Muscle of leg (tissue), 11 donors: ENCODE measurements around the gene ACBD6. TPM values are rescaled to one million over a fixed set of nuclear protein-coding genes. Genes with fewer than 3 reads are reported as not detected.
A peak's percentile ranks its signal among the peaks of the same experiment; 100 is the strongest.

Experiments
- DNase-seq: peaks from one replicate; pipeline ENCODE4 v3.0.0; 2013
- H3K27ac ChIP-seq: one replicate; pipeline ENCODE4 v1.5.1; 2013; ENCODE audit warnings: mild to moderate bottlenecking, low read length, control low read depth
- H3K27me3 ChIP-seq: one replicate; pipeline ENCODE4 v1.6.1; 2013; ENCODE audit warnings: low read length; ENCODE audit not compliant: control insufficient read depth, insufficient read depth
- H3K36me3 ChIP-seq: one replicate; pipeline ENCODE4 v1.6.1; 2013; ENCODE audit warnings: low read length; ENCODE audit not compliant: control insufficient read depth, insufficient read depth
- H3K4me1 ChIP-seq: one replicate; pipeline ENCODE4 v1.6.1; 2013; ENCODE audit warnings: low read length; ENCODE audit not compliant: control insufficient read depth, insufficient read depth
- H3K4me3 ChIP-seq: one replicate; pipeline ENCODE4 v1.5.1; 2013; ENCODE audit warnings: low read length, control low read depth
- H3K9me3 ChIP-seq: replicated peaks from 2 replicates; pipeline ENCODE4 v1.6.1; 2013; ENCODE audit warnings: low read depth, low read length; ENCODE audit not compliant: control insufficient read depth
- WGBS: methylation state at CpG from one replicate; pipeline ENCODE4 v1.1.5; 2013; ENCODE audit warnings: missing lambda C conversion rate; ENCODE audit not compliant: insufficient coverage; 5-methylcytosine and 5-hydroxymethylcytosine counted together
- polyA plus RNA-seq, 8 donors: library from polyadenylated mRNA; unstranded; fragments of 120-200 nt; gene quantifications; one replicate each; pipeline versions ENCODE4 v1.2.1 to v1.2.3, GENCODE V29; 2013; ENCODE audit warnings: inconsistent platforms in 1 of 8, low replicate concordance in 1 of 8; ENCODE audit not compliant: insufficient read length in 8 of 8, insufficient read depth in 1 of 8
- total RNA-seq: library from RNA; stranded (reverse); fragments of 120-200 nt; gene quantifications from one replicate; pipeline ENCODE4 v1.2.4, GENCODE V29; 2013

Gene ACBD6
- total and polyA plus RNA-seq, 9 donors, result 43.8 to 53.6 (median 50.0) TPM

DNA sequence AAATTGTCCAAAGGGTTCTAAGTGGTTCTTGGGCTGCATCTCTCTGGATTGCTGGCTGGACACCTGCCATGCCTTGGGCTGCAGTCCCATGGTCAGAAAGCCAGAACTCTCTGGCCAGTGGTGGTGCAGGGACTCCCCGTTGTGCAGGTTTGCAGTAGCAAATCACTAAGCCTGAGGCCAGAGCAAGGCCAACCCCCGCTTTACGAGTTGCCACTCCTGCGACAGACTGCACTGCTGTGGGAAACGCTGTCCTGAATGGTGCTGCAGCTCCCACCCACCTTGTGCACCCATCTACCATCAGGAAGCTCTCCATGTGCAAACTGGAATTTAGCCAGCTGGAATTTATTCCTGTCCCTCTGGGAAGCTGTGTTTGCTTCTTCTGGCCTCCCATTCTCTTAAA, 226.7 kb downstream of the ACBD6 start:
- no peaks in the 10 kb centered on the region for H3K9me3 ChIP-seq
- DNase-seq, result no peak
- WGBS, result 84% methylated on average over 5 of the region's 5 CpGs
- H3K27me3 ChIP-seq, result no peaks in the 10 kb centered on the region
- no peak overlapping the region for H3K27ac ChIP-seq
- H3K36me3 ChIP-seq, result peaks cover 22% of the 10 kb centered on the region
- no peak overlapping the region for H3K4me3 ChIP-seq
- peaks cover 19% of the 10 kb centered on the region for H3K4me1 ChIP-seq

- Histone ChIP-seq H3K4me1 (peaks cover 27% of the 10 kb centered on the region), H3K36me3 (peaks cover 22% of the 10 kb centered on the region), H3K9me3 (no peaks in the 10 kb centered on the region), H3K27ac (no peak overlapping the region), H3K4me3 (no peak overlapping the region), H3K27me3 (peaks cover 2% of the 10 kb centered on the region)
- DNase-seq, result no peak
- WGBS, result 92% methylated on average over 11 of the region's 11 CpGs
Observed at GRCh38 chr1:180274221-180274620, 228.2 kb downstream of the ACBD6 start.

DNA sequence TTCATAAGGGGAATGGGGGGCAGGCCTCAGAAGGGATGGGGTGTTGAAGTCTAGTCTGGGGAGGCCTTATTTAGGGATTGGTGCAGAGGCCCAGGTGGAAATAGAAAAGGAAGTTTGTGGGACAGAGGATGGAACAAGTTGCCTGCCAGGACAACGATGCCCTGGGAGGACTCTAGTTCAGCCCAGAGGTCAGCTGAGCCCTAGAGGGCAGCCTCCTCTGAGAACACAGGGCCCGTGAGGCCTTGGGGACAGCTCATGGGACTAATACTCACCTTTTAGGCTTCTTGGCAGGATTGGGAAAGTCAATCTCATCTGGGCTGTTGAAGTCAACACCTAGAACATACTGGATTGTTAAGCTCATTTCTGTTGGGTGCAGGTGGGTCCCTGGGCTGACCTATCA, 229.3 kb downstream of the ACBD6 start:
- H3K4me1 ChIP-seq, result peaks cover 34% of the 10 kb centered on the region
- H3K27me3 ChIP-seq, result peaks cover 2% of the 10 kb centered on the region
- peaks cover 22% of the 10 kb centered on the region for H3K36me3 ChIP-seq
- H3K9me3 ChIP-seq, result no peaks in the 10 kb centered on the region
- H3K27ac ChIP-seq, result no peak overlapping the region
- no peak overlapping the region for H3K4me3 ChIP-seq
- WGBS, result 88% methylated on average over 1 of the region's 2 CpGs
- no peak for DNase-seq

GRCh38 chr1:180272395-180272794, 230.0 kb downstream of the ACBD6 start:
- no peaks in the 10 kb centered on the region for H3K9me3 ChIP-seq
- H3K27me3 ChIP-seq, result peaks cover 2% of the 10 kb centered on the region
- no peak for DNase-seq
- WGBS, result 75% methylated on average over 2 of the region's 4 CpGs
- H3K27ac ChIP-seq, result no peak overlapping the region
- no peak overlapping the region for H3K4me3 ChIP-seq
- H3K4me1 ChIP-seq, result peaks cover 35% of the 10 kb centered on the region
- peaks cover 22% of the 10 kb centered on the region for H3K36me3 ChIP-seq

- WGBS, result 57% methylated on average over 19 of the region's 23 CpGs
- peaks cover 32% of the 10 kb centered on the region for H3K4me1 ChIP-seq
- peak; percentile 85 for DNase-seq
Observed at GRCh38 chr1:180271272-180272255, 230.8 kb downstream of the ACBD6 start.

DNA sequence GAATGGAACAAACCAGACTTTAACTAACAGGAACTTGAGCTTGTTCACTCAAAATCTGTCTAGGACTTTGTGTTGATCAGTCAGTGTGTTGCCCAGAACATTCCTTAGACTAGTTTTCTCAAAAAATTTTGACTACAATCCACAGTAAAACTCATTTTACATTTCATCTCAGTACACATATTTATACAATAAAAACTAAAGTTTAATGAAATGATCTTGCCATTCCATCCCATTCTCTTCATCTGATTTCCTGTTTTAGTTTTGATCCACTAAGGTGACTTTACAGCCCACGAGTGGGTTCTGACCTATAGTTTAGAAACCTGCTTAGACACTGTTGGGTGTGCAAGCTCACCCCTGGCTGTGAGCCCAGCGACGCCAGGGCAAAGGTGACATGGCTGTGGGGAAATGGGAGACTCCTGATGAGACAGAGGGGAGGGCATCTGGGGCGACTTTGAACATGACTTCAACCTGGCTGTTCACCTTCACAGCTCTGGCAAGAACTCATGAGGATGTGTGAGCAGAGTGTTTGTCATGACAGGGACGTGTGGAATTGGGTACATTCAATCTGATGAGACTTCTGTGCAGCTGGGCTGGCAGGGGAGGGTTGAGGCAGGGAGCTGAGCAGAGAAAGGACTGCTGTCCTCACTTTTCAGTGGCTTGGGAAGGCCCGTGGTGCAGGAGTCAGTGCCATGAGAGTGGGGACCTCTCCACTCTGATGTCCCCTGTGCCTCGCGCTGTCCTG, 231.7 kb downstream of the ACBD6 start:
- Histone ChIP-seq H3K36me3 (peaks cover 20% of the 10 kb centered on the region), H3K9me3 (no peaks in the 10 kb centered on the region), H3K4me3 (no peak overlapping the region), H3K4me1 (peaks cover 29% of the 10 kb centered on the region), H3K27ac (peak overlapping the region; percentile 3), H3K27me3 (peaks cover 5% of the 10 kb centered on the region)
- no peak for DNase-seq
- WGBS, result 45% methylated on average over 3 of the region's 8 CpGs

More at GRCh38 chr1:180271272-180272255, 230.8 kb downstream of the ACBD6 start:
- Histone ChIP-seq H3K36me3 (peaks cover 22% of the 10 kb centered on the region), H3K4me3 (no peak overlapping the region), H3K27me3 (peaks cover 2% of the 10 kb centered on the region), H3K9me3 (no peaks in the 10 kb centered on the region), H3K27ac (no peak overlapping the region)

DNA sequence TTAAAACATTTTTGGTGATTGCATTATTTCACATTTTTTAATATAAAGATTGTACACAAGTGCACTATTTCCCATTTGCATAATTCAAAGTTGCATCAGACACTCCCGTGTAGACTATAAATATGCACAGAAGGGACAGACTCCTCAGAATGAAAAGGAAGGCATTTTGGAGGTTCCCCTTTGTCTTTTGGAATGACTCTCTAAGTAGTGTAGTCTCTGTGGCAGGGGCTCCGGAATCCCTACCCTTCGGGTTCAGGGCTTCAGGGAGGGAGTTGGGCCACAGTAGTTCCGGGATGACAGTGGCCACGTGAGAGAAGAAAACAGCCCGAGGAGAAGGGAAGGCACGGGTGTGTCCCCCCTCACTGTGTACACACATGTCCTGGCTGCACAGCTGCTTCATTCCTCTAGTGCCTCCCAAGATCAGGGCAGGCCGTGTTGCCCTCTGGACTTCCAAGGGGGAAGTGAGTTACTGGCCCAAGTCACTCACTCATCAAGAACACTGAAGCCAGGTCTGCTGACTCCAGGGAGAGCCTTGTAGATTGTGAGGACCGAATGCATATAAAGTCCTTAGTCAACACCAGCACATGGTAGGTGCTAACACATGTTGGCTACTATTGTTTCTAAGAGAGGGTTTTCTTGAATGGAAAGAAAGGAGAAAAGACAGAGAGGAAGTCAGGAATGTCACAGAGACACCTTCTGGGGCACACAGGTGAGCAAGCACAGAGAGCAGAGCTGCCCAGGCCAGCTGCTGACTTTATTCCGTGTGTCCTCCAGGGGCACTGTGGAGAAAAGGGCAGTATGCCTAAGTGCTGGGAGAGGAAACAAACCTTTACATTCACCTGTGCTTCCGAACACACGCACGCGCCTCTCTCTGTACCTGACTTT, 232.5 kb downstream of the ACBD6 start:
- H3K27me3 ChIP-seq, result peaks cover 5% of the 10 kb centered on the region
- H3K27ac ChIP-seq, result peak overlapping the region; percentile 3
- H3K4me3 ChIP-seq, result no peak overlapping the region
- peaks cover 17% of the 10 kb centered on the region for H3K36me3 ChIP-seq
- DNase-seq, result peak; percentile 62
- no peaks in the 10 kb centered on the region for H3K9me3 ChIP-seq
- 63% methylated on average over 8 of the region's 14 CpGs for WGBS
- peaks cover 29% of the 10 kb centered on the region for H3K4me1 ChIP-seq

GRCh38 chr1:180268556-180269075, 233.8 kb downstream of the ACBD6 start:
- H3K4me3 ChIP-seq, result no peak overlapping the region
- WGBS, result 45% methylated on average over 6 of the region's 9 CpGs
- H3K36me3 ChIP-seq, result peaks cover 7% of the 10 kb centered on the region
- no peak for DNase-seq
- peaks cover 29% of the 10 kb centered on the region for H3K4me1 ChIP-seq
- no peaks in the 10 kb centered on the region for H3K9me3 ChIP-seq
- H3K27ac ChIP-seq, result no peak overlapping the region
- peaks cover 11% of the 10 kb centered on the region for H3K27me3 ChIP-seq

GRCh38 chr1:180267761-180268555, 234.4 kb downstream of the ACBD6 start:
- peaks cover 3% of the 10 kb centered on the region for H3K36me3 ChIP-seq
- H3K27me3 ChIP-seq, result peaks cover 18% of the 10 kb centered on the region
- DNase-seq, result no peak
- H3K4me3 ChIP-seq, result no peak overlapping the region
- H3K9me3 ChIP-seq, result no peaks in the 10 kb centered on the region
- H3K4me1 ChIP-seq, result peaks cover 29% of the 10 kb centered on the region
- H3K27ac ChIP-seq, result no peak overlapping the region
- WGBS, result 62% methylated on average over 3 of the region's 5 CpGs
